A673 (cell line): ENCODE results near the gene ZNF684. TPM values are rescaled to one million over a fixed set of nuclear protein-coding genes. Genes with fewer than 3 reads are reported as not detected.
"Not testable (repeated sequence)": the region's sequence is repeated elsewhere in the genome, so short reads cannot be mapped to it uniquely, and the experiment has no call there.

Experiments
- BruUV-seq: library from RNA; stranded (reverse); fragments of 400-500 nt; replicated peaks from 2 replicates; lab custom pipeline; 2021; lab: Mats Ljungman, UMichigan
- CTCF ChIA-PET: fragments of 300-600 bp; sonication (Branson Sonifier 250); formaldehyde crosslinking; loops from one replicate; lab custom pipeline; 2022; ENCODE audit warnings: antibody characterized with exemption; lab: Charles Lee
- POLR2A ChIA-PET: fragments of 300-600 bp; sonication (Branson Sonifier 250); formaldehyde crosslinking; loops from one replicate; lab custom pipeline; 2022; ENCODE audit warnings: antibody characterized with exemption; ENCODE audit not compliant: low non-redundant PET; lab: Charles Lee
- DNase-seq: peaks from one replicate; pipeline ENCODE4 v3.0.0-alpha.2; 2015; ENCODE audit warnings: low spot score
- H3K27ac ChIP-seq: fragments of 200-600 bp; sonication (generic); 2 replicates; pipeline ENCODE4 v1.5.1; 2016; ENCODE audit warnings: mixed run types, low read depth, mild to moderate bottlenecking, mixed read lengths, antibody characterized with exemption, low read length; ENCODE audit not compliant: poor library complexity, severe bottlenecking
- H3K27me3 ChIP-seq: fragments of 200-600 bp; sonication (generic); replicated peaks from 2 replicates; pipeline ENCODE4 v1.6.1; 2017; ENCODE audit warnings: mixed run types, low read depth, mild to moderate bottlenecking, mixed read lengths, antibody characterized with exemption, low read length; ENCODE audit not compliant: insufficient read depth, poor library complexity
- H3K36me3 ChIP-seq: fragments of 200-600 bp; sonication (generic); 2 replicates; pipeline ENCODE4 v1.6.1; 2016; ENCODE audit warnings: mixed run types, mild to moderate bottlenecking, mixed read lengths, antibody characterized with exemption, low read length; ENCODE audit not compliant: insufficient read depth, poor library complexity, severe bottlenecking
- H3K4me1 ChIP-seq: fragments of 200-600 bp; sonication (generic); 2 replicates; pipeline ENCODE4 v1.6.1; 2017; ENCODE audit warnings: mixed run types, mild to moderate bottlenecking, mixed read lengths, antibody characterized with exemption, low read length; ENCODE audit not compliant: insufficient read depth, poor library complexity, severe bottlenecking
- H3K4me3 ChIP-seq: fragments of 200-600 bp; sonication (generic); 2 replicates; pipeline ENCODE4 v1.5.1; 2016; ENCODE audit warnings: low read depth, mixed run types, mild to moderate bottlenecking, mixed read lengths, low read length; ENCODE audit not compliant: poor library complexity, severe bottlenecking
- H3K9me3 ChIP-seq: fragments of 200-600 bp; sonication (generic); 2 replicates; pipeline ENCODE4 v1.6.1; 2016; ENCODE audit warnings: mixed run types, low read depth, mild to moderate bottlenecking, mixed read lengths, antibody characterized with exemption, low read length; ENCODE audit not compliant: poor library complexity, severe bottlenecking
- EZH2 ChIP-seq: fragments of 200-600 bp; sonication (generic); IDR thresholded peaks from 2 replicates; pipeline ENCODE4 v1.6.1; 2017; ENCODE audit warnings: borderline replicate concordance, low read depth, mild to moderate bottlenecking, mixed read lengths, antibody characterized with exemption, low read length; ENCODE audit not compliant: poor library complexity, severe bottlenecking
- intact Hi-C: fragments of 100-400 bp; cut with micrococcal nuclease; formaldehyde crosslinking; loops from one replicate; pipeline ENCODE4 v1.10.0; 2022; ENCODE audit not compliant: unreplicated experiment
- total RNA-seq: library from RNA; stranded (reverse); gene quantifications from 2 replicates; pipeline ENCODE4 v1.2.3, GENCODE V29; 2021
- TF ChIP-seq, protein P1 (sequence below): fragments of 300-800, 200-600 bp; sonication (generic); conservative IDR thresholded peaks from 2 replicates; pipeline ENCODE4 v1.5.1; 2017; ENCODE audit warnings: low read depth, mild to moderate bottlenecking, antibody characterized with exemption, low read length, moderate library complexity, mixed read lengths

The ZNF684 gene
- total RNA-seq, 1 experiment from 2014 or later = 11.3 TPM

DNA sequence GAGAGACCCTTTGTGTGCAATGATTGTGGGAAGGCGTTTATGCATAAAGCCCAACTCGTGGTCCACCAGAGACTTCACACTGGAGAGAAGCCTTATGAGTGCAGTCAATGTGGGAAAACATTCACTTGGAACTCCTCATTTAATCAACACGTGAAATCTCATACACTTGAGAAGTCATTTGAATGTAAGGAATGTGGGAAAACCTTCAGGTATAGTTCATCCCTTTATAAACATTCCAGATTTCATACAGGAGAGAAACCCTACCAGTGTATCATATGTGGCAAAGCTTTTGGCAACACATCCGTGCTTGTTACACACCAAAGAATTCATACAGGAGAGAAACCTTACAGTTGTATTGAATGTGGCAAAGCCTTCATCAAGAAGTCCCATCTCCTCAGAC lies 15.5 kb downstream of the ZNF684 start:
- DNase-seq = no peak
- Histone ChIP-seq H3K36me3 (peaks cover 26% of the 10 kb centered on the region), H3K4me1 (no peaks in the 10 kb centered on the region), H3K27ac (no peak overlapping the region), H3K9me3 (peaks cover 13% of the 10 kb centered on the region), H3K4me3 (no peak overlapping the region), H3K27me3 (no peaks in the 10 kb centered on the region)
- intact Hi-C loops = no loop called here
- TF ChIP-seq, protein P1, sequence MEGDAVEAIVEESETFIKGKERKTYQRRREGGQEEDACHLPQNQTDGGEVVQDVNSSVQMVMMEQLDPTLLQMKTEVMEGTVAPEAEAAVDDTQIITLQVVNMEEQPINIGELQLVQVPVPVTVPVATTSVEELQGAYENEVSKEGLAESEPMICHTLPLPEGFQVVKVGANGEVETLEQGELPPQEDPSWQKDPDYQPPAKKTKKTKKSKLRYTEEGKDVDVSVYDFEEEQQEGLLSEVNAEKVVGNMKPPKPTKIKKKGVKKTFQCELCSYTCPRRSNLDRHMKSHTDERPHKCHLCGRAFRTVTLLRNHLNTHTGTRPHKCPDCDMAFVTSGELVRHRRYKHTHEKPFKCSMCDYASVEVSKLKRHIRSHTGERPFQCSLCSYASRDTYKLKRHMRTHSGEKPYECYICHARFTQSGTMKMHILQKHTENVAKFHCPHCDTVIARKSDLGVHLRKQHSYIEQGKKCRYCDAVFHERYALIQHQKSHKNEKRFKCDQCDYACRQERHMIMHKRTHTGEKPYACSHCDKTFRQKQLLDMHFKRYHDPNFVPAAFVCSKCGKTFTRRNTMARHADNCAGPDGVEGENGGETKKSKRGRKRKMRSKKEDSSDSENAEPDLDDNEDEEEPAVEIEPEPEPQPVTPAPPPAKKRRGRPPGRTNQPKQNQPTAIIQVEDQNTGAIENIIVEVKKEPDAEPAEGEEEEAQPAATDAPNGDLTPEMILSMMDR = no peak
- no peak for TF ChIP-seq EZH2
- POLR2A ChIA-PET = no interaction called here
- BruUV-seq = no TSS peak
- CTCF ChIA-PET = no interaction called here

DNA sequence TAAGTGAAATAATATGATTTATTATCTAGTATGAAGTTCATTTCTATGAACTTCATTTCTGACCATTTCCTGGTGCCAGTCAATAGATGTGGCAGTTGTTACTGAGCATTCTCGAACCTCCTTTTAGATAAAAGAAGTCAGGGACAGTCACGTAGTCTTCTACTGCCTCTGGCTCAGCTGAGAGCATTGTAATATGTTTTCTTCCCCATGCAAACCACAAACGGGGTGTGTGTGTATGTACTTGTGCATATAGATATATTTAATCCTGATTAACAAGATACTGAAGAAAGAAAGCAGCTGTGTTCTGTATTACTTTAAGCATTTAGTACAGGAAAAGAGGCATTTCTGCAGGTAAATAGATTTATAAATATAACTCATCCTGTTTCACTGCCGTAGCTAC lies 21.6 kb downstream of the ZNF684 start:
- no TSS peak for BruUV-seq
- TF ChIP-seq, protein P1 = no peak
- TF ChIP-seq EZH2 = no peak
- Histone ChIP-seq H3K36me3 (no peaks in the 10 kb centered on the region), H3K27ac (no peak overlapping the region), H3K9me3 (no peaks in the 10 kb centered on the region), H3K4me1 (no peaks in the 10 kb centered on the region), H3K27me3 (no peaks in the 10 kb centered on the region), H3K4me3 (no peak overlapping the region)
- DNase-seq = peak; percentile 0
- intact Hi-C loops = no loop called here
- POLR2A ChIA-PET = no interaction called here
- CTCF ChIA-PET = no interaction called here

DNA sequence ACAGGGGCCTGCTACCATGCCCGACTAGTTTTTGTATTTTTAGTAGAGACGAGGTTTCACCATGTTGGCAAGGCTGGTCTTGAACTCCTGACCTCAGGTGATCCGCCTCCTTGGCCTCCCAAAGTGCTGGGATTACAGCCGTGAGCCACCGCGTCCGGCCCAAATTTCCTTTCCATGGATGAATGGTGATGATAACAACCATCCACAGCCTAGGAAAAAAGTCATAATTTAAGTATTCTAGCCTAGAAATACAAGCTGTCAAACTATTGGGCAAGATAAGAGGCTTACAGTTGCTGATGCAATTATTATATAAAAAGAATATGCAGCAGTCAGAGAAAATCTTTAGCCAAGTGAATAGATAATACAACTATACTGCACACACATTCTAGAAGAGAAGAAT lies 23.4 kb downstream of the ZNF684 start:
- H3K9me3 ChIP-seq, intact Hi-C loops, POLR2A ChIA-PET, H3K4me3 ChIP-seq, DNase-seq, CTCF ChIA-PET, BruUV-seq, H3K27ac ChIP-seq, H3K4me1 ChIP-seq, H3K27me3 ChIP-seq, H3K36me3 ChIP-seq: not testable (repeated sequence)

DNA sequence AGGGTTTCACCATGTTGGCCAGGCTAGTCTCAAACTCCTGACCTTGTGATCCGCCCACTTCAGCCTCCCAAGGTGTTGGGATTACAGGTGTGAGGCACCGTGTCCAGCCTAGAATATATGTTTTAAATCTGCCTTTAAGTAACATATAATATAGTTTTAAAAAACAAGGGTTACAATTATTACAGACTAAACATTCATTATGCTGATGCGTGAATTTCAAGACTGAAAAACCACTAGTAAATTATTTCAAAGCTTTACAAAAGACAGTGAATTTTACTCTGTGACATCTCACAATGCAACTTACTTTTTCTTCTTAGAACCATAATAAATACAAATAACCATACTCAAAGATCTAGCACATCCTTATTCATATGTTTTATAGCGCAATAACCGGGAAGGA lies 24.7 kb downstream of the ZNF684 start:
- ChIA-PET POLR2A (no interaction called here), CTCF (no interaction called here)
- no peaks in the 10 kb centered on the region for H3K4me1 ChIP-seq
- H3K27ac ChIP-seq = no peak overlapping the region
- BruUV-seq = no TSS peak
- TF ChIP-seq, protein P1 = no peak
- no peak for TF ChIP-seq EZH2
- H3K9me3 ChIP-seq = no peaks in the 10 kb centered on the region
- no peak overlapping the region for H3K4me3 ChIP-seq
- H3K36me3 ChIP-seq = no peaks in the 10 kb centered on the region
- H3K27me3 ChIP-seq = no peaks in the 10 kb centered on the region
- DNase-seq = no peak
- intact Hi-C loops = no loop called here

DNA sequence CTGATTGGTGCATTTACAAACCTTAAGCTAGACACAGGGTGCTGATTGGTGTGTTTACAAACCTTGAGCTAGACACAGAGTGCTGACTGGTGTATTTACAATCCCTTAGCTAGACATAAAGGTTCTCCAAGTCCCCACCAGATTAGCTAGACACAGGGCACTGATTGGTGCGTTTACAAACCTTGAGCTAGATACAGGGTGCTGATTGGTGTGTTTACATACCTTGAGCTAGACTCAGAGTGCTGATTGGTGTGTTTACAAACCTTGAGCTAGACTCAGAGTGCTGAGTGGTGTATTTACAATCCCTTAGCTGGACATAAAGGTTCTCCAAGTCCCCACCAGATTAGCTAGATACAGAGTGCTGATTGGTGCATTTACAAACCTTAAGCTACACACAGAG lies 26.8 kb downstream of the ZNF684 start:
- CTCF ChIA-PET, POLR2A ChIA-PET, H3K36me3 ChIP-seq, H3K4me3 ChIP-seq, BruUV-seq, intact Hi-C loops, H3K4me1 ChIP-seq, H3K27me3 ChIP-seq, H3K9me3 ChIP-seq, H3K27ac ChIP-seq, DNase-seq: not testable (repeated sequence)
